Dendritic cell treated with granulocyte-macrophage colony-stimulating factor and Interleukin-4, amounts not matched to agents 40 ng/mL and 50 ng/mL, for 4 days (primary cell): Measurements from ENCODE around the gene RAB6C.
"Not testable (repeated sequence)": the region's sequence is repeated elsewhere in the genome, so short reads cannot be mapped to it uniquely, and the experiment has no call there.

Experiments used
- H3K27ac Mint-ChIP-seq: one replicate; pipeline ENCODE4 v1.8.0; 2022; ENCODE audit warnings: mild to moderate bottlenecking, mixed read lengths
- H3K27me3 Mint-ChIP-seq: one replicate; pipeline ENCODE4 v1.8.0; 2022; ENCODE audit warnings: mild to moderate bottlenecking, mixed read lengths
- H3K36me3 Mint-ChIP-seq: one replicate; pipeline ENCODE4 v1.8.0; 2022; ENCODE audit warnings: low read depth, mixed read lengths
- H3K4me1 Mint-ChIP-seq: one replicate; pipeline ENCODE4 v1.8.0; 2022; ENCODE audit warnings: low read depth, mixed read lengths
- H3K4me3 Mint-ChIP-seq: one replicate; pipeline ENCODE4 v1.8.0; 2022; ENCODE audit warnings: mild to moderate bottlenecking, moderate library complexity, mixed read lengths
- H3K9me3 Mint-ChIP-seq: one replicate; pipeline ENCODE4 v1.8.0; 2022; ENCODE audit warnings: mixed read lengths
- intact Hi-C: fragments of 100-400 bp; cut with micrococcal nuclease; formaldehyde crosslinking; loops from one replicate; pipeline ENCODE4 v1.15.0; 2022

RAB6C gene

DNA sequence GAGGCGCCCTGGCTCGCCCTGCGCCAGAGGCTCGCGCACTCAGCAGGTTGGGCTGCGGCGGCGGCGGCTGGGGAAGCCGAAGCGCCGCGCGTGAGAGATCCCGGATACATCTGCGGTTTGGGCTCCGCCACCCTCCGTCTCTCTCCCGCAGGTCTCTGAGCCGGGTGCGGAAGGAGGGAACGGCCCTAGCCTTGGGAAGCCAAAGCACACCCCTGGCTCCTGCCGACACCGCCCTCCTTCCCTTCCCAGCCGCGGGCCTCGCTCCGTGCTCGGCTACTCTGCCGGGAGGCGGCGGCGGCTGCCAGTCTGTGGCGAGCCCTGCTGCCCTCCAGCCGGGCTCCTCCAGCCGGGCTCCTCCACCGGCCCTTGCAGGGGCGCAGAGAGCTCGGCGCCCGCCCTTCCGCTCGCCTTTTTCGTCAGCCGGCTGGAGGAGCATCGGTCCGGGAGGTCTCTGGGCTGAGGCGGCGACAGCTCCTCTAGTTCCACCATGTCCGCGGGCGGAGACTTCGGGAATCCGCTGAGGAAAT lies at the start of gene RAB6C:
Gene RAB6C (plus strand): TSS at position 38 of the 527 bp plus-strand sequence. CDS start 450 bp downstream, at position 488.
- intact Hi-C loops, H3K9me3 Mint-ChIP-seq, H3K36me3 Mint-ChIP-seq, H3K27ac Mint-ChIP-seq: not testable (repeated sequence)
- Mint-ChIP-seq H3K27me3 (peaks cover 41% of the 10 kb centered on the region), H3K4me1 (peaks cover 14% of the 10 kb centered on the region), H3K4me3 (peak within 1 kb of the TSS; percentile 57)

DNA sequence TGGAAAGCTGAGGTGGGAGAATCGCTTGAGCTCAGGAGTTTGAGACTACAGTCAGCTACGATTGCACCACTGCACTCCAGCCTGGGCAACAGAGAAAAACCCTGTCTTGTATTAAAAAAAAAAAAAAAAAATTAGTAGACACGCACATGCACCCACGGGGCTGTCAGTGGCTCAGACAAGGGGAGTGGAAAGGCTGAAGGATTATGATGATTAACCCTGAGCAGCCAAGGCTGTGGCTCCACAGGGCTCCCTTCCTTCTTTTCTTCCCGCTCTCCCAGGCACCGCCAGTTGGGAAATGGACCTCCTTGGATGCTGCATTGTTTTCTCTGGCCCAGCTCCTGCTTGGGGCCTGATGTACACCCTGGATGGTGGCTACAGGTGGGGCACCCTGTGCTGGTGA lies 49.0 kb upstream of the RAB6C start:
- no peaks in the 10 kb centered on the region for H3K9me3 Mint-ChIP-seq
- intact Hi-C loops = no loop called here
- peaks cover 28% of the 10 kb centered on the region for H3K27me3 Mint-ChIP-seq
- no peaks in the 10 kb centered on the region for H3K4me1 Mint-ChIP-seq
- no peaks in the 10 kb centered on the region for H3K36me3 Mint-ChIP-seq
- no peak overlapping the region for H3K27ac Mint-ChIP-seq
- no peak overlapping the region for H3K4me3 Mint-ChIP-seq

DNA sequence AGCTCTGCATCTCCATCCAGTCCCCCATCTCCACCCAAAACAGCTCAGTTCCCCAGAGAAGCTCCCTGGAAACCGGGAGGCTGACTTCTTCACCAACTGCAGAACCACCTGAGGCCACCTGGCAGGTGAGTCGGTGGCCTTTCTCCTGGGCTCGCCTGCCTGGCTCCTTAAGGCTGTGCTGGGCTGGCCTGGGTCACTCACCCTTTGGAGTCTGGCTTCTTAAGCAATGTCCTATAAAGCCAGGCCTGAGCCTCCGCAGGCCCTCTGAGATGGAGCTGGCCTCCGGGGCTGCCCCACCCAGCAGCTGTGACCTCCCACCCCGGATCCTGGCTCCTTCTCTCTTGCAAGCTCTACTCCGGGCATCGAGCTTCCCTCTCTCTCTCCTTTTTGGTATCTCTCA lies 46.1 kb upstream of the RAB6C start:
- intact Hi-C loops, H3K27ac Mint-ChIP-seq, H3K9me3 Mint-ChIP-seq, H3K36me3 Mint-ChIP-seq, H3K4me3 Mint-ChIP-seq, H3K4me1 Mint-ChIP-seq: not testable (repeated sequence)
- peaks cover 31% of the 10 kb centered on the region for H3K27me3 Mint-ChIP-seq

DNA sequence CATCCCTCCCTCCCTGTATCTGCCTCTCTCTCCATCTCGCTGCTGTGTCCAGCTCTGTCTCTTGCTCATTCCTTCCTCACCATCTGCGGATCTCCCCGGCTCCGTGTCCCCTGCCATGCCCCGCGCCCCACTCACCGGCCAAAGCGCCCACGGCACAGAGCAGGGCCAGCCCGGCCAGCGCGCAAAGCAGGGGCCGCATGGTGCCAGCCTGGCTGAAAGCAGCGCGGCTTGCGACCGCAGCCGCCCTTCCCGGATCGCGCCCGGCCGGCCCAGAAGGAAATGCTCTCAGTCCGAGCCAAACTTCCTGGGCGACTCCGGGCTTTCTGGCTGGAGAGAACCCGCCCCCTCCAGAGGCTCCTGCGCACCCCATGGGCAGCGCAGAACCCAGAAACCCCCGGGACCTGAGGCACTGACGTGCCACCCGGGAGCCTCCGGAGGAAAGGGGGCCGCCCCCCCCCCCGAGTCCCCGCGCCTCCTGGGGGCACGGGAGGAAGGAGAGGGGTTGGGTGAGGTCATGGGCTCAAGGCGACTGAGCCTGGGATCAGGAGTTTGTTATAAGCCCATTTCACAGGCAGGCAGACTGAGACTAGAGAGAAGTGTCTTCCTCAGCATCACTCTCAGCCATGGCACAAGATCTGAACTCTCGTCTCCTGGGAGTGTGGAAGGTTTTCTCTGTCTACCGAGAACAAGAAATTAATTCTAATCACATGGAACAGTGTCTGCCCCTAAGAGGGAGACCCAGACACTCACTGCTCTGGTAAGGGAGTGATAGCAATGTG lies 45.2 kb upstream of the RAB6C start:
- Mint-ChIP-seq H3K27me3 (peaks cover 34% of the 10 kb centered on the region), H3K27ac (no peak overlapping the region), H3K4me3 (no peak overlapping the region), H3K36me3 (no peaks in the 10 kb centered on the region), H3K9me3 (no peaks in the 10 kb centered on the region), H3K4me1 (no peaks in the 10 kb centered on the region)
- intact Hi-C loops = no loop called here

DNA sequence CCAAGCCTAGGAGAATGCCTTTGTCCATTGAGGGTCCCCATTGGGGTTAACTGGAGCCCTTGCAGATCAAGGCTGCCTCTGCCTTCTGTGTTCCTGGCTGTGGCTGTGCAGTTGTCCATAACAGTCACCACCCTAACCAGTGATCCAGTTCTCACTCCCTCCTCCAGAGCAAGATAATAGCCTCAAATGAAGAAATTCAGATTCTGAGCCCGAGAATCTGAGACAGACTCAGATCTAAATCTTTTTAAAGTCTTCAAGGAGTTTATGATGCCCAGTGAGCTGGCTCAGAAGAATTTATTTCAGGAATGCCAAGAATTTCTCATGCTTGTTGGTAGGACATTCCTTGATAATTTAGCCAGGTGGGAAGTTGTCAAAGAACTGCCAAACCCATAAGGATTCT lies 44.3 kb upstream of the RAB6C start:
- Mint-ChIP-seq H3K36me3 (no peaks in the 10 kb centered on the region), H3K4me1 (no peaks in the 10 kb centered on the region), H3K27me3 (peaks cover 34% of the 10 kb centered on the region), H3K9me3 (no peaks in the 10 kb centered on the region), H3K4me3 (no peak overlapping the region), H3K27ac (no peak overlapping the region)
- intact Hi-C loops = no loop called here

DNA sequence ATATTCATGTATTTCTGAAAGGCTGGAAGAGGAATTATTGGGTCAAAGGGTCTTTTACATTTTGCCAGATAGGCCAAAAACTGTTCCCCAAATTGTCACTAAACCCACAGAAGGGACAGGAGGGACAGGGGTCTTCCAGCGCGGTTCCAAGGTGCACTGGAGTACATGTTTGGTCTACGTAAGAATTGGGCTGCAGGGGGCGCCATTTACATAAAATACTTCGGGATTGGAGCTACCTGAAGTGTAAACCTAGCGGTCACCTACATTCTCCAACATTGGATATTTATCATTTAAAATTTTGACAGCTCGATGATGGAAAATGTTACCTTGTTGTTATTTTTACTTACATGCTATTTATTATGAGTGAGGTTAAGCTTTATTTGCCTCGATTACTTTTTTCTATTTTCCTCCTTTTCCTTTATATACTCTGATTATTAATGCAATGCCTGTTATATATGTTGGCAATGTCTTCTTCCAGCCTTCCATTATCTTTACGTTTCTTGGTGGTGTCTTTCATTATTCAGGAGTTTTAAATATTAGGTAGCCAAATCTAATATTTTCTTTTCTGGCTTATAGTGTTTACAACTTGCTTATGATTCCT lies 43.0 kb upstream of the RAB6C start:
- no peak overlapping the region for H3K27ac Mint-ChIP-seq
- no peak overlapping the region for H3K4me3 Mint-ChIP-seq
- H3K9me3 Mint-ChIP-seq = no peaks in the 10 kb centered on the region
- no peaks in the 10 kb centered on the region for H3K36me3 Mint-ChIP-seq
- no peaks in the 10 kb centered on the region for H3K4me1 Mint-ChIP-seq
- intact Hi-C loops = loop anchor here (1.0 kb wide), 1 partner anchor 396 kb away; no protein-coding TSS in a partner anchor
- H3K27me3 Mint-ChIP-seq = peaks cover 34% of the 10 kb centered on the region

DNA sequence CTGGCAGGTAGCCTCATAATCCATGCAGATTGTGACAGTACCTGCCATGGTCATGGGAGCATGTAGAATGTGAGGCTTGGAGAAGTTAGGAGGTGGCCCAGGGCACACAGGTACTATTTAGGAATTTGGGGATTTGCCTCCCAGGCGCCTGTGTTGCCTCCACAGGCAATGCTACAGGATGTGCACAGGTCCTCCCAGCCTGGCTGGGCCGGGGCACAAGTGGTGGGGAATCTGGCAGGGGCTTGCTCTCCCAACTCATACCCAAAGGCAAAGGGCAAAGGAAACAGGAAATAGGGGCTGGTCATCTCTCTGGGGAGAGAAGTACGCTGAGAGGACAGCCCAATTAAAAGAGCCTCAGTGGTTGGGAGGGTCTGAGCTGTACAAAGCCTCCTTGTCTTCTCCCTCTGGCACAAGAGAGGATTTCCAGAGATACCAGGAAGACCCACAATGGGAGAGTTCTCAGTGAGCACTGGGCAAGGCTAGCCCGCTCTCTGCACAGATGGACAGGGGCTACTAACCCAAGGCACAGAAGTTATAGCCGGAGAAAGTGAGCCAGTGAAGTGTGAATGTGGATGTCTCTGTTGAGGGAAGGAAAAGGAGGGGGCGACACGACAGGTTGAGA lies 40.5 kb upstream of the RAB6C start:
- H3K36me3 Mint-ChIP-seq, H3K9me3 Mint-ChIP-seq, H3K4me3 Mint-ChIP-seq, H3K27ac Mint-ChIP-seq, intact Hi-C loops, H3K4me1 Mint-ChIP-seq: not testable (repeated sequence)
- peaks cover 17% of the 10 kb centered on the region for H3K27me3 Mint-ChIP-seq

DNA sequence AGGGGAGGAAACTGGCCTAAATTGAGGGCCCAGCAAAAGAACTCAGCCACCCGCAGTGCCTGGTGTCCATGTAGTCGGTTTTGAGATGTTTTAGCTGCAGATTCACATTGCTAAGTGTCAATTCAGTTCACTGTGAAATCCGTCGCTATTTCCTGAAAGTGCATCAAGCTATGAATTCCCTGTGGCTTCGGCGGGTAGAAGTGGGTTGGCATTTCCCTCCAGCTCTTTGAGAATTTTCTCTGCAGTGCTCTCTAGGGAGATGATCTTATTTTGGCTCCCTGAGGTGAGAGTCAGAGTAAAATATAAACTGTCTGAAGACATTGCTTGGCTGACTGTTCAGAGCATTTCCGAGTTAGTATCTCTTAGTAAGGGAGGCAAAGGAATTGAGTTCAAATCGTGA lies 36.0 kb upstream of the RAB6C start:
- H3K4me3 Mint-ChIP-seq, H3K36me3 Mint-ChIP-seq, H3K27ac Mint-ChIP-seq, H3K9me3 Mint-ChIP-seq, H3K4me1 Mint-ChIP-seq, H3K27me3 Mint-ChIP-seq, intact Hi-C loops: not testable (repeated sequence)

DNA sequence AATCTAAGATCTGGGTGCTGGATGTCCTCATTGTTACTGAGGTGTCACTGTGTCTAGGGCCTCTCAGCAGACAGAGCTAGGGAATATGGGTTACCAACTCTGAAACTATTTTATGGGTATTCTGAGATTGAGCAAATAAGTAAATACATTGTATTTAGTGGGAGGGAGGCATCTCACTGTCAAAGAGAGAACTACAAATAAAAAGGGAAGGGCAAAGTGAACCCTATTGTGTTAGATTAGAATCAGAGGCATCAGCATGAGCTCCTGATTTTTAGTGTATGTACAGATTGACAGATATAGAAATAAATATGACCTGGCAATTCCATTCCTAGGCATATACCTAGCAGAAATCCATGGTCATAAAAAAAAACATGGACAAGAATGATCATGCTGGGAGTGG lies 33.9 kb upstream of the RAB6C start:
- Mint-ChIP-seq H3K4me1 (no peaks in the 10 kb centered on the region), H3K27me3 (peaks cover 6% of the 10 kb centered on the region), H3K9me3 (no peaks in the 10 kb centered on the region), H3K36me3 (no peaks in the 10 kb centered on the region), H3K4me3 (no peak overlapping the region), H3K27ac (no peak overlapping the region)
- intact Hi-C loops = no loop called here

DNA sequence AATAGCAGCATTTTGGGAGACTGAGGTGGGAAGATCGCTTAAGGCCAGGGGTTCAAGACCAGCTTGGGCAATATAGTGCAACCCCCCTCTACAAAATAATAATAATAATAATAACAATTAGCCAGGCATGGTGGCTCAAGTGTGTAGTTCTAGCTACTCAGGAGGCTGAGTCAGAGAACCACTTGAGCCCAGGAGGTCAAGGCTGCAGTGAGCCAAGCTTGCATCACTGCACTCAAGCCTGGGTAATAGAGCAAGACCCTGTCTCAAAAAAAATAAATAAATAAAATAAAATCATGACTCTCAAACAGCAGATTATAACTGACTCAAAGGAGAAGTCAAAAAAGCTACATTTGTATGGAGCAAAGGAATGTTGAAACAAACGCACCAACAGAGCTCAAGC lies 31.8 kb upstream of the RAB6C start:
- H3K4me3 Mint-ChIP-seq, H3K9me3 Mint-ChIP-seq, intact Hi-C loops, H3K27me3 Mint-ChIP-seq, H3K36me3 Mint-ChIP-seq, H3K4me1 Mint-ChIP-seq, H3K27ac Mint-ChIP-seq: not testable (repeated sequence)

DNA sequence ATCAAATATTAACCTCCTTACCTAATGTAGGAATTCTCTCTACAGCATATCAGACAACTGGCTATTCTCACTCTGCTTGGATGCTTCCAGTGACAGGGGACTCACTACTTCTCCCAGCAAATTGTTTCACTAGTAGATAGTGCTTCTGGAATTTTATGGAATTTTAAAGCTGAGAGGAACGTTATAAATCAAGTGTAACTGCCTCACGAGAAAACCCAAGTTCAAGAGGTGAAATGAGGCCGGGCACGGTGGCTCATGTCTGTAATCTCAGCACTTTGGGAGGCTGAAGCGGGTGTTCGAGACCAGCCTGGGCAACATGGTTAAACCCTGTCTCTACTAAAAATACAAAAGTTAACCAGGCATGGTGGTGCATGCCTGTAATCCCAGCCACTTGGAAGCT lies 23.3 kb upstream of the RAB6C start:
- intact Hi-C loops, H3K4me1 Mint-ChIP-seq, H3K9me3 Mint-ChIP-seq, H3K27me3 Mint-ChIP-seq, H3K4me3 Mint-ChIP-seq, H3K27ac Mint-ChIP-seq, H3K36me3 Mint-ChIP-seq: not testable (repeated sequence)

DNA sequence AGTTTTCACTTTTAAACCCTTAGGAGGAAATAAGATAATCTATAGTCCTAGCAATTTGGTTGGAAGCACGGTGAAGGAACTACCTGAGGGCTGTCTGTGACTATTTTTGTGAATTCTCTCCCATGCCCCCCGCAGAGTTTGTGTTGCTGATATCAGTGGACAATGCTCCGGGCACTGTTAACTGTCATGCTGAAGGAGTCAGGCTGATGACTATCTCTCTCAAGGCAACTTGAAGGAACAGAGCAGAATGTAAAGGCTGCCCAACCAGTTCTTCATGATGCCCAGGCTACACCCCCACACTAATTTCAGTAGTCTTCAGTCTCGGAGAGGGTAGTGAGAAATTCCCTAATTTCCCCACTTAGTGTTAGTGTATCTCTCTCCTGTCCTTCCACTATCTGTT lies 21.6 kb upstream of the RAB6C start:
- intact Hi-C loops = no loop called here
- no peak overlapping the region for H3K27ac Mint-ChIP-seq
- H3K36me3 Mint-ChIP-seq = no peaks in the 10 kb centered on the region
- H3K27me3 Mint-ChIP-seq = peaks cover 8% of the 10 kb centered on the region
- H3K4me3 Mint-ChIP-seq = no peak overlapping the region
- H3K4me1 Mint-ChIP-seq = no peaks in the 10 kb centered on the region
- no peaks in the 10 kb centered on the region for H3K9me3 Mint-ChIP-seq

DNA sequence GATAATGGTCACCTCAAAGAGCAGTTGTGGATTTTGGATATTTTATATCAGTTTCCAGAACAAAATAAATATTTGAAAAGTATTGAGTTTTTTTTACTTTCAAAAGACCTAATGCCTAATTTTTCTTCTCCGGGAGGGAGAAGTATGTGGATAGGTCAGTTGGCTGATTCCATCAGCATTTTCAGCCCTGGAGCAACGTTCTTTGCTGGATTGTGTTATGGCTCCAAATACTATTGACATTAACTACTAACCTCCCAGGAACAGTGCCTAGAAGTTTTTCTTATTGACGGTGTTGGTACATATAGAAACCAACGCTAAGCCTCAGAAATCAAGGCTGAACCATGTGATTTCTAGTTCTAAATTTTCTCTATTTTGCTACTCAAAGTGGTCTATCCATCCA lies 20.7 kb upstream of the RAB6C start:
- H3K27ac Mint-ChIP-seq, H3K9me3 Mint-ChIP-seq, H3K27me3 Mint-ChIP-seq, H3K4me1 Mint-ChIP-seq, H3K4me3 Mint-ChIP-seq, intact Hi-C loops, H3K36me3 Mint-ChIP-seq: not testable (repeated sequence)

DNA sequence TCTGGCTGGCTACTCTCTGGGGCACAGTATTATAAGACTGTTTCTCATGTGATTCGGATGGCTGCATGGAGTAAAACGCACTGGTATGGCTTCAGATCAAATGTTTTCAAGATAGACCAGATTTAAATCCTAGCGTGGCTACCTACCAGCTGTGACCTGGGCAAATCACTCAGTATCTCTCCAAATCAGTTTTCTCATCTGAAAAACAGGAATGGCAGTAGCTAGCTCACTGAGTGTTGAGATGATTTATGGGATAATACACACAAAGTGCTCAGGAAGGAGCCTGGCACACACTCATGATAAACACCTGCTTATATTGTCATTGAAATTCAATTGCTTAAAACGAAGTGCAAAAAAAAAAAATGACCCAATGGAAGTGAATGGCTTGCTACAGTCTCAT lies 10.9 kb upstream of the RAB6C start:
- intact Hi-C loops, H3K4me1 Mint-ChIP-seq, H3K27me3 Mint-ChIP-seq, H3K27ac Mint-ChIP-seq, H3K36me3 Mint-ChIP-seq, H3K9me3 Mint-ChIP-seq, H3K4me3 Mint-ChIP-seq: not testable (repeated sequence)
